Endodermal cell (in vitro differentiated cells): ENCODE measurements around the gene THOC7. TPM values are rescaled to one million over a fixed set of nuclear protein-coding genes. Genes with fewer than 3 reads are reported as not detected.

Experiments
- DNase-seq: peaks from one replicate; pipeline ENCODE4 v3.0.0-alpha.2; 2017
- H3K27ac ChIP-seq: 2 replicates; pipeline ENCODE4 v1.5.1; 2013; ENCODE audit warnings: mild to moderate bottlenecking, low read depth, low read length, moderate library complexity
- H3K27me3 ChIP-seq: 2 replicates; pipeline ENCODE4 v1.6.1; 2013; ENCODE audit warnings: mild to moderate bottlenecking, low read length, moderate library complexity; ENCODE audit not compliant: insufficient read depth, control insufficient read depth, poor library complexity, severe bottlenecking
- H3K36me3 ChIP-seq: 2 replicates; pipeline ENCODE4 v1.7.0; 2013; ENCODE audit warnings: mild to moderate bottlenecking, low read length, moderate library complexity; ENCODE audit not compliant: control insufficient read depth, insufficient read depth
- H3K4me1 ChIP-seq: one replicate; pipeline ENCODE4 v1.7.0; 2013; ENCODE audit warnings: low read length; ENCODE audit not compliant: control insufficient read depth, insufficient read depth
- H3K4me3 ChIP-seq: 2 replicates; pipeline ENCODE4 v1.5.1; 2013; ENCODE audit warnings: mild to moderate bottlenecking, low read length, moderate library complexity
- H3K9ac ChIP-seq: 2 replicates; pipeline ENCODE4 v1.6.1; 2013; ENCODE audit warnings: mild to moderate bottlenecking, low read length, moderate library complexity; ENCODE audit not compliant: poor library complexity, severe bottlenecking; ENCODE audit errors: extremely low read depth
- H3K9me3 ChIP-seq: 2 replicates; pipeline ENCODE4 v1.6.1; 2013; ENCODE audit warnings: mild to moderate bottlenecking, low read length, moderate library complexity; ENCODE audit not compliant: control insufficient read depth
- H3K27ac Mint-ChIP-seq: 2 replicates; pipeline ENCODE4 v1.8.0; 2020; ENCODE audit warnings: mixed read lengths
- H3K27me3 Mint-ChIP-seq: 2 replicates; pipeline ENCODE4 v1.8.0; 2021; ENCODE audit warnings: mild to moderate bottlenecking, mixed read lengths; ENCODE audit not compliant: insufficient read depth
- H3K36me3 Mint-ChIP-seq: 2 replicates; pipeline ENCODE4 v1.8.0; 2020; ENCODE audit warnings: low read depth, mixed read lengths
- H3K4me1 Mint-ChIP-seq: 2 replicates; pipeline ENCODE4 v1.8.0; 2020; ENCODE audit warnings: mixed read lengths
- H3K4me3 Mint-ChIP-seq: 2 replicates; pipeline ENCODE4 v1.8.0; 2020; ENCODE audit warnings: mild to moderate bottlenecking, moderate library complexity, mixed read lengths
- H3K9me3 Mint-ChIP-seq: 2 replicates; pipeline ENCODE4 v1.8.0; 2020; ENCODE audit warnings: mild to moderate bottlenecking, mixed read lengths
- WGBS, 2 experiments: methylation state at CpG; one replicate each; pipeline versions ENCODE4 v1.1.5 to v1.1.7; 2013; ENCODE audit warnings: missing lambda C conversion rate in 2 of 2, mixed read lengths in 1 of 2; ENCODE audit not compliant: insufficient coverage in 1 of 2, insufficient read length in 1 of 2; 5-methylcytosine and 5-hydroxymethylcytosine counted together
- total RNA-seq, 2 donors: library from RNA; stranded (reverse); fragmentation: NEBNext Ultra II Directional in 1 of 2; extraction: Animal tissue kit (Norgen Biotek cat#: 25700) in 1 of 2; gene quantifications; 2 replicates in 1 of 2; 3 replicates in 1 of 2; pipeline ENCODE4 v1.2.1, GENCODE V29; 2021
- TF ChIP-seq, protein P1 (sequence below): fragments of 200-600 bp; sonication (generic); conservative IDR thresholded peaks from 2 replicates; pipeline ENCODE4 v1.5.0; 2021; ENCODE audit warnings: antibody characterized with exemption, mild to moderate bottlenecking

THOC7 gene
- total RNA-seq, 2 donors from 2014 or later, result 91.8 to 103 TPM

- Histone ChIP-seq H3K4me3 (peak within 1 kb of the TSS; percentile 89), H3K36me3 (peaks cover 35% of the 10 kb centered on the region), H3K4me1 (peaks cover 8% of the 10 kb centered on the region), H3K9me3 (no peaks in the 10 kb centered on the region), H3K27ac (peak within 1 kb of the TSS; percentile 85), H3K27me3 (no peaks in the 10 kb centered on the region), H3K9ac (peak within 1 kb of the TSS; percentile 74)
- DNase-seq, result peak; percentile 93
- TF ChIP-seq, protein P1, sequence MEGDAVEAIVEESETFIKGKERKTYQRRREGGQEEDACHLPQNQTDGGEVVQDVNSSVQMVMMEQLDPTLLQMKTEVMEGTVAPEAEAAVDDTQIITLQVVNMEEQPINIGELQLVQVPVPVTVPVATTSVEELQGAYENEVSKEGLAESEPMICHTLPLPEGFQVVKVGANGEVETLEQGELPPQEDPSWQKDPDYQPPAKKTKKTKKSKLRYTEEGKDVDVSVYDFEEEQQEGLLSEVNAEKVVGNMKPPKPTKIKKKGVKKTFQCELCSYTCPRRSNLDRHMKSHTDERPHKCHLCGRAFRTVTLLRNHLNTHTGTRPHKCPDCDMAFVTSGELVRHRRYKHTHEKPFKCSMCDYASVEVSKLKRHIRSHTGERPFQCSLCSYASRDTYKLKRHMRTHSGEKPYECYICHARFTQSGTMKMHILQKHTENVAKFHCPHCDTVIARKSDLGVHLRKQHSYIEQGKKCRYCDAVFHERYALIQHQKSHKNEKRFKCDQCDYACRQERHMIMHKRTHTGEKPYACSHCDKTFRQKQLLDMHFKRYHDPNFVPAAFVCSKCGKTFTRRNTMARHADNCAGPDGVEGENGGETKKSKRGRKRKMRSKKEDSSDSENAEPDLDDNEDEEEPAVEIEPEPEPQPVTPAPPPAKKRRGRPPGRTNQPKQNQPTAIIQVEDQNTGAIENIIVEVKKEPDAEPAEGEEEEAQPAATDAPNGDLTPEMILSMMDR, result peak; percentile 11
- whole genome bisulfite sequencing, 2 experiments, result 0% methylated on average over 22 to 115 of the region's 115 CpGs
- Mint-ChIP-seq H3K27ac (peak within 1 kb of the TSS; percentile 91), H3K4me1 (peaks cover 16% of the 10 kb centered on the region), H3K9me3 (no peaks in the 10 kb centered on the region), H3K27me3 (peaks cover 5% of the 10 kb centered on the region), H3K36me3 (peaks cover 34% of the 10 kb centered on the region), H3K4me3 (peak within 1 kb of the TSS; percentile 74)
Measured at GRCh38 chr3:63911873-63912767, 48.5 kb upstream of the THOC7 start, which contains the start of gene SCAANT1. Gene SCAANT1 (minus strand): TSS chr3:63912383.

DNA sequence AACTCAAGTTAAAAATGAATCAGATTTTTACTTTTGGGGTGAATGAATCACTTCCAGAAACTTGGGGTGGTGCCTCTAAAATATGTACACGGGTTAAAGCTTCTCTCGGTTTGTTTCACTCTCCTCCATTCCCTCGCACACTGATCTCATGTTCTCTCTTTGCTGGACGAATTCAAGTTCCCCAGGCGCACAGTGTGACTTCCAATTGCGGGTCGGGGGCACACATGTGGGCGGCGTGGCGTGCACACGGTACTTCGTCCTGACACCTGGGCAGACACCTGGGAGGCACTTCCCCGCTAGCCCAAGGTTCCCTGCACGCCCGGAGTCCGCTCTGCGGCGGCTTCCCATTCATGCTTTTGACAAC is 47.9 kb upstream of the THOC7 start:
- peak overlapping the region; percentile 86 for H3K27ac Mint-ChIP-seq
- H3K9me3 ChIP-seq, result no peaks in the 10 kb centered on the region
- H3K27me3 Mint-ChIP-seq, result peaks cover 5% of the 10 kb centered on the region
- DNase-seq, result no peak
- peak overlapping the region; percentile 89 for H3K4me3 ChIP-seq
- no peaks in the 10 kb centered on the region for H3K9me3 Mint-ChIP-seq
- WGBS, 2 experiments, result 1 to 2% methylated on average over 13 to 18 of the region's 18 CpGs
- H3K27me3 ChIP-seq, result no peaks in the 10 kb centered on the region
- TF ChIP-seq, protein P1, result no peak
- peaks cover 8% of the 10 kb centered on the region for H3K4me1 ChIP-seq
- H3K4me3 Mint-ChIP-seq, result peak overlapping the region; percentile 74
- peak overlapping the region; percentile 74 for H3K9ac ChIP-seq
- H3K36me3 ChIP-seq, result peaks cover 28% of the 10 kb centered on the region
- peaks cover 16% of the 10 kb centered on the region for H3K4me1 Mint-ChIP-seq
- H3K27ac ChIP-seq, result no peak overlapping the region
- peaks cover 29% of the 10 kb centered on the region for H3K36me3 Mint-ChIP-seq

DNA sequence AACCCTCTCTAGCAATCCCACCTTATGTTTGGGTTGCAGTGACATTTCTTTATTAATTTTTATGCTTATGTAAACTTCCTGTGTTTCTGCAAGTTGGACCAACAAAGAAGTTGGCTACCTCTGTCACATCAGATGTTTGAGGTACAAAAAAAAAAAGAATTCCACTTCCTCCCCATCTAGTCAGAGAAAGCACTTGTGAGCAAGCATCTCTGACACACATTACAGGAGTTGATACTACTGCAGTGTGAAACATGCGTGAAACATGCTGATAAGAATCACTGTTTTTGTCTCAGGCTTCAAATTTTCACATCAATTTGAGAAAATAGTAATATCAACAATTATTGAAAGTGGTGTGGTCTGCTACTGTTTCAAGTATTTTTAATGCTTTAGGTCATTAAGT is 47.3 kb upstream of the THOC7 start:
- Histone ChIP-seq H3K4me3 (peak overlapping the region; percentile 89), H3K27ac (no peak overlapping the region), H3K4me1 (peaks cover 8% of the 10 kb centered on the region), H3K9me3 (no peaks in the 10 kb centered on the region), H3K9ac (peak overlapping the region; percentile 74), H3K36me3 (peaks cover 27% of the 10 kb centered on the region), H3K27me3 (no peaks in the 10 kb centered on the region)
- peaks cover 16% of the 10 kb centered on the region for H3K4me1 Mint-ChIP-seq
- peaks cover 5% of the 10 kb centered on the region for H3K27me3 Mint-ChIP-seq
- TF ChIP-seq, protein P1, result no peak
- H3K36me3 Mint-ChIP-seq, result peaks cover 23% of the 10 kb centered on the region
- DNase-seq, result no peak
- peak overlapping the region; percentile 74 for H3K4me3 Mint-ChIP-seq
- WGBS, 2 experiments, result 88 to 100% methylated on average over 1 of the region's 1 CpG
- no peaks in the 10 kb centered on the region for H3K9me3 Mint-ChIP-seq
- no peak overlapping the region for H3K27ac Mint-ChIP-seq
